Measurements from ENCODE around the gene SLX1A.
"Not testable (repeated sequence)": the region's sequence is repeated elsewhere in the genome, so short reads cannot be mapped to it uniquely, and the experiment has no call there.

Gene SLX1A

GRCh38 chr16:30163538-30163937, 30.1 kb upstream of the SLX1A start:
- Histone ChIP-seq H3F3A (ENCODE audit: insufficient read depth, low read length) (peaks cover 10% of the 10 kb centered on the region; the same call in 1 of the 2 replicates), H3K27ac (ENCODE audit: low read length) (no peak overlapping the region), H4K20me1 (ENCODE audit: insufficient read depth, low read length) (no peaks in the 10 kb centered on the region), H3K9me2 (replicated peaks; ENCODE audit: insufficient read depth, low read length) (no peaks in the 10 kb centered on the region), H2AFZ (ENCODE audit: low read length) (no peak overlapping the region), H3K4me2 (ENCODE audit: low read depth, low read length) (no peak overlapping the region), H3K79me2 (ENCODE audit: low read length) (no peaks in the 10 kb centered on the region), H3K9me3 (replicated peaks; ENCODE audit: insufficient read depth, low read length) (no peaks in the 10 kb centered on the region), H3K36me3 (replicated peaks; ENCODE audit: insufficient read depth, low read length) (no peaks in the 10 kb centered on the region), H3K4me1 (ENCODE audit: low read length) (0 out of 2 replicates have a peak, but pooled peaks cover 7% of the 10 kb centered on the region), H3K9ac (ENCODE audit: low read length) (no peak overlapping the region), H3K27me3 (replicated peaks; ENCODE audit: insufficient read depth, low read length) (no peaks in the 10 kb centered on the region), H3K4me3 (ENCODE audit: low read length) (no peak overlapping the region)
- TF ChIP-seq, protein P1, sequence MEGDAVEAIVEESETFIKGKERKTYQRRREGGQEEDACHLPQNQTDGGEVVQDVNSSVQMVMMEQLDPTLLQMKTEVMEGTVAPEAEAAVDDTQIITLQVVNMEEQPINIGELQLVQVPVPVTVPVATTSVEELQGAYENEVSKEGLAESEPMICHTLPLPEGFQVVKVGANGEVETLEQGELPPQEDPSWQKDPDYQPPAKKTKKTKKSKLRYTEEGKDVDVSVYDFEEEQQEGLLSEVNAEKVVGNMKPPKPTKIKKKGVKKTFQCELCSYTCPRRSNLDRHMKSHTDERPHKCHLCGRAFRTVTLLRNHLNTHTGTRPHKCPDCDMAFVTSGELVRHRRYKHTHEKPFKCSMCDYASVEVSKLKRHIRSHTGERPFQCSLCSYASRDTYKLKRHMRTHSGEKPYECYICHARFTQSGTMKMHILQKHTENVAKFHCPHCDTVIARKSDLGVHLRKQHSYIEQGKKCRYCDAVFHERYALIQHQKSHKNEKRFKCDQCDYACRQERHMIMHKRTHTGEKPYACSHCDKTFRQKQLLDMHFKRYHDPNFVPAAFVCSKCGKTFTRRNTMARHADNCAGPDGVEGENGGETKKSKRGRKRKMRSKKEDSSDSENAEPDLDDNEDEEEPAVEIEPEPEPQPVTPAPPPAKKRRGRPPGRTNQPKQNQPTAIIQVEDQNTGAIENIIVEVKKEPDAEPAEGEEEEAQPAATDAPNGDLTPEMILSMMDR (IDR thresholded peaks at IDR 0.05; ENCODE audit: low read length), result no peak
- TF ChIP-seq EZH2phosphoT487 (IDR thresholded peaks at IDR 0.05; ENCODE audit: low read length) (no peak), EZH2 (optimal IDR thresholded peaks at IDR 0.05; ENCODE audit: low read depth, low read length) (no peak)
- DNase-seq, result no peak

DNA sequence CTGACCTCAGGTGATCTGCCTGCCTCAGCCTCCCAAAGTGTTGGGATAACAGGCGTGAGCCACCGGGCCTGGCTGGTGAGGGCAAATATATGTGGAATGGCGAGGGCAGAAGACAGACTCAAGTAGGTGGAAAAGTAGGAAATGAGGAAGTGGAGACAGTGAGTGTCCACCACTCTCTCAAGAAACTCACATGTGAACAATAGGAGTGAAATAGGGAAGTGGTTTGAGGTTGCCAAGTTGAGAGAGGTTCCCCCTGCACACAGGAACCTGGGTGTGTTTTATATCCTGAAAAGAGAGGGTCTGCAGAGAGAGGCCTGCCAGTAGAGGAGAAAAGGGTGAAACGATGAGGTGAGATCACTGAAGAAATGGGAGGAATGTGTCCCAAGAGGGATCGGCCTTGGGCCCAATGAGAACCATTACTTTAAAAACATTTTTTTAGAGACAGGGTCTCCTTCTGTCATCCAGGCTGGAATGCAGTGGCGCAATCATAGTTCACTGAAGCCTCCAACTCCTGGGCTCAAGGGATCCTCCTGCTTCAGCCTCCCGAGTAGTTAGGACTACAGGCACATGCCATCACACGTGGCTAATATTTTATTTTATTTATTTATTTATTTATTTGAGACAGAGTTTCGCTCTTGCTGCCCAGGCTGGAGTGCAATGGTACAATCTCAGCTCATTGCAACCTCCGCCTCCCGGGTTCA, 27.3 kb upstream of the SLX1A start:
- peak; percentile 53 for DNase-seq
- no peaks in the 10 kb centered on the region for H3K27me3 ChIP-seq (replicated peaks; ENCODE audit: insufficient read depth, low read length)
- H3K9ac ChIP-seq (ENCODE audit: low read length), result no peak overlapping the region
- H2AFZ ChIP-seq (ENCODE audit: low read length), result no peak overlapping the region
- H3K4me2 ChIP-seq (ENCODE audit: low read depth, low read length), result 0 out of 2 replicates have a peak overlapping the region, but pooled peaks have one; percentile 10
- no peaks in the 10 kb centered on the region for H3K36me3 ChIP-seq (replicated peaks; ENCODE audit: insufficient read depth, low read length)
- peaks cover 6% of the 10 kb centered on the region; the same call in 1 of the 2 replicates for H3F3A ChIP-seq (ENCODE audit: insufficient read depth, low read length)
- H3K79me2 ChIP-seq (ENCODE audit: low read length), result no peaks in the 10 kb centered on the region
- no peak overlapping the region for H3K4me3 ChIP-seq (ENCODE audit: low read length)
- H3K27ac ChIP-seq (ENCODE audit: low read length), result no peak overlapping the region; the same call in 1 of the 2 replicates
- H4K20me1 ChIP-seq (ENCODE audit: insufficient read depth, low read length), result no peaks in the 10 kb centered on the region
- H3K4me1 ChIP-seq (ENCODE audit: low read length), result 0 out of 2 replicates have a peak, but pooled peaks cover 7% of the 10 kb centered on the region
- no peaks in the 10 kb centered on the region for H3K9me3 ChIP-seq (replicated peaks; ENCODE audit: insufficient read depth, low read length)
- no peaks in the 10 kb centered on the region for H3K9me2 ChIP-seq (replicated peaks; ENCODE audit: insufficient read depth, low read length)
- TF ChIP-seq EZH2 (optimal IDR thresholded peaks at IDR 0.05; ENCODE audit: low read depth, low read length), result no peak
- no peak for TF ChIP-seq EZH2phosphoT487 (IDR thresholded peaks at IDR 0.05; ENCODE audit: low read length)
- TF ChIP-seq, protein P1 (IDR thresholded peaks at IDR 0.05; ENCODE audit: low read length), result no peak

DNA sequence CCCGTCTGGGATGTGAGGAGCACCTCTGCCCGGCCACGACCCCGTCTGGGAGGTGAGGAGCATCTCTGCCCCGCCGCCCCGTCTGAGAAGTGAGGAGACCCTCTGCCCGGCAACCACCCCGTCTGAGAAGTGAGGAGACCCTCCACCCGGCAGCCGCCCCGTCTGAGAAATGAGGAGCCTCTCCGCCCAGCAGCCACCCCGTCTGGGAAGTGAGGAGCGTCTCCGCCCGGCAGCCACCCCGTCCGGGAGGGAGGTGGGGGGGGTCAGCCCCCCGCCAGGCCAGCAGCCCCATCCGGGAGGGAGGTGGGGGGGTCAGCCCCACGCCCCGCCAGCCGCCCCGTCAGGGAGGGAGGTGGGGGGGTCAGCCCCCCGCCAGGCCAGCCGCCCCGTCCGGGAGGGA, 24.9 kb upstream of the SLX1A start:
- H2AFZ ChIP-seq (ENCODE audit: low read length); H3K4me3 ChIP-seq (ENCODE audit: low read length); H3K36me3 ChIP-seq (replicated peaks; ENCODE audit: insufficient read depth, low read length); H3K27me3 ChIP-seq (replicated peaks; ENCODE audit: insufficient read depth, low read length); H3K9me3 ChIP-seq (replicated peaks; ENCODE audit: insufficient read depth, low read length); H4K20me1 ChIP-seq (ENCODE audit: insufficient read depth, low read length); H3K9me2 ChIP-seq (replicated peaks; ENCODE audit: insufficient read depth, low read length); H3K4me1 ChIP-seq (ENCODE audit: low read length); DNase-seq; H3K79me2 ChIP-seq (ENCODE audit: low read length); H3K9ac ChIP-seq (ENCODE audit: low read length); H3K4me2 ChIP-seq (ENCODE audit: low read depth, low read length); H3F3A ChIP-seq (ENCODE audit: insufficient read depth, low read length); H3K27ac ChIP-seq (ENCODE audit: low read length): not testable (repeated sequence)

DNA sequence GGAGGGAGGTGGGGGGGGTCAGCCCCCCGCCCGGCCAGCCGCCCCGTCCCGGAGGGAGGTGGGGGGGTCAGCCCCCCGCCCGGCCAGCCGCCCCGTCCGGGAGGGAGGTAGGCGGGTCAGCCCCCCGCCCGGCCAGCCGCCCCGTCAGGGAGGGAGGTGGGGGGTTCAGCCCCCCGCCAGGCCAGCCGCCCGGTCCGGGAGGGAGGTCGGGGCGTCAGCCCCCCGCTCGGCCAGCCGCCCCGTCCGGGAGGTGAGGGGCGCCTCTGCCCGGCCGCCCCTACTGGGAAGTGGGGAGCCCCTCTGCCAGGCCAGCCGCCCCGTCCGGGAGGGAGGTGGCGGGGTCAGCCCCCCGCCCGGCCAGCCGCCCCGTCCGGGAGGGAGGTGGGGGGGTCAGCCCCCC, 24.3 kb upstream of the SLX1A start:
- H3K9me3 ChIP-seq (replicated peaks; ENCODE audit: insufficient read depth, low read length); H3K27me3 ChIP-seq (replicated peaks; ENCODE audit: insufficient read depth, low read length); H3K4me1 ChIP-seq (ENCODE audit: low read length); H3K4me2 ChIP-seq (ENCODE audit: low read depth, low read length); H3K9ac ChIP-seq (ENCODE audit: low read length); H4K20me1 ChIP-seq (ENCODE audit: insufficient read depth, low read length); H2AFZ ChIP-seq (ENCODE audit: low read length); H3K36me3 ChIP-seq (replicated peaks; ENCODE audit: insufficient read depth, low read length); DNase-seq; H3K27ac ChIP-seq (ENCODE audit: low read length); H3K4me3 ChIP-seq (ENCODE audit: low read length); H3F3A ChIP-seq (ENCODE audit: insufficient read depth, low read length); H3K79me2 ChIP-seq (ENCODE audit: low read length); H3K9me2 ChIP-seq (replicated peaks; ENCODE audit: insufficient read depth, low read length): not testable (repeated sequence)

DNA sequence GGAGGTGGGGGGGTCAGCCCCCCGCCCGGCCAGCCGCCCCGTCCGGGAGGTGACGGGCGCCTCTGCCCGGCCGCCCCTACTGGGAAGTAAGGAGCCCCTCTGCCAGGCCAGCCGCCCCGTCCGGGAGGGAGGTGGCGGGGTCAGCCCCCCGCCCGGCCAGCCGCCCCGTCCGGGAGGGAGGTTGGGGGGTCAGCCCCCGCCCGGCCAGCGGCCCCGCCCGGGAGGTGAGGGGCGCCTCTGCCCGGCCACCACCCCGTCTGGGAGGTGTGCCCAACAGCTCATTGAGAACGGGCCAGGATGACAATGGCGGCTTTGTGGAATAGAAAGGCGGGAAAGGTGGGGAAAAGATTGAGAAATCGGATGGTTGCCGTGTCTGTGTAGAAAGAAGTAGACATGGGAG, 23.5 kb upstream of the SLX1A start:
- DNase-seq; H3K79me2 ChIP-seq (ENCODE audit: low read length); H3K36me3 ChIP-seq (replicated peaks; ENCODE audit: insufficient read depth, low read length); H3K9me2 ChIP-seq (replicated peaks; ENCODE audit: insufficient read depth, low read length); H3F3A ChIP-seq (ENCODE audit: insufficient read depth, low read length); H3K4me3 ChIP-seq (ENCODE audit: low read length); H2AFZ ChIP-seq (ENCODE audit: low read length); H3K4me2 ChIP-seq (ENCODE audit: low read depth, low read length); H3K27ac ChIP-seq (ENCODE audit: low read length); H3K4me1 ChIP-seq (ENCODE audit: low read length); H3K27me3 ChIP-seq (replicated peaks; ENCODE audit: insufficient read depth, low read length); H3K9ac ChIP-seq (ENCODE audit: low read length); H3K9me3 ChIP-seq (replicated peaks; ENCODE audit: insufficient read depth, low read length); H4K20me1 ChIP-seq (ENCODE audit: insufficient read depth, low read length): not testable (repeated sequence)
